H1 (cell line): ENCODE results near the gene ZBP1. TPM values are rescaled to one million over a fixed set of nuclear protein-coding genes. Genes with fewer than 3 reads are reported as not detected.

Experiments
- CTCF ChIA-PET: fragments of 300-600 bp; sonication (Branson Sonifier 250); formaldehyde crosslinking; loops from one replicate; lab custom pipeline; 2021; ENCODE audit not compliant: partially characterized antibody; lab: Charles Lee
- POLR2A ChIA-PET: fragments of 300-600 bp; sonication (Branson Sonifier 250); formaldehyde crosslinking; loops from one replicate; lab custom pipeline; 2021; ENCODE audit warnings: inconsistent platforms; ENCODE audit not compliant: partially characterized antibody; lab: Charles Lee
- DNase-seq, 2 experiments: peaks; one replicate each; pipeline versions ENCODE4 v3.0.0 to v3.0.0-alpha.2; 2010 to 2022; ENCODE audit warnings: low spot score in 2 of 2, low read depth in 1 of 2, mixed read lengths in 1 of 2
- FAIRE-seq: peaks from 2 replicates; lab custom pipeline; 2011; peaks lifted over from hg19 to GRCh38; lab: Jason Lieb, UNC
- H2AFZ ChIP-seq: 2 replicates; pipeline ENCODE4 v1.8.1; 2012; ENCODE audit warnings: low read length, inconsistent platforms
- H2AK5ac ChIP-seq: 2 replicates; pipeline ENCODE4 v1.6.1; 2013; ENCODE audit warnings: low read depth, low read length
- H2BK120ac ChIP-seq: replicated peaks from 2 replicates; pipeline ENCODE3; 2013; ENCODE audit warnings: low read depth, low read length, inconsistent platforms
- H2BK12ac ChIP-seq: 2 replicates; pipeline ENCODE4 v1.6.1; 2013; ENCODE audit warnings: low read depth, low read length
- H2BK15ac ChIP-seq: 2 replicates; pipeline ENCODE4 v1.6.1; 2013; ENCODE audit warnings: low read length
- H2BK20ac ChIP-seq: 2 replicates; pipeline ENCODE4 v1.6.1; 2013; ENCODE audit warnings: low read length
- H2BK5ac ChIP-seq: 2 replicates; pipeline ENCODE4 v1.6.1; 2013; ENCODE audit warnings: low read depth, low read length
- H3K14ac ChIP-seq: 2 replicates; pipeline ENCODE4 v1.6.1; 2013; ENCODE audit warnings: inconsistent platforms; ENCODE audit not compliant: insufficient read length
- H3K18ac ChIP-seq: 2 replicates; pipeline ENCODE4 v1.6.1; 2013; ENCODE audit warnings: low read length; ENCODE audit errors: extremely low read depth
- H3K23ac ChIP-seq: 2 replicates; pipeline ENCODE4 v1.6.1; 2013; ENCODE audit warnings: inconsistent platforms; ENCODE audit not compliant: insufficient read length
- H3K23me2 ChIP-seq: 2 replicates; pipeline ENCODE4 v1.6.1; 2013; ENCODE audit warnings: low read depth, low read length
- H3K27ac ChIP-seq: 2 replicates; pipeline ENCODE4 v1.6.1; 2011; ENCODE audit warnings: low read depth, low read length, inconsistent platforms
- H3K27me3 ChIP-seq, 4 experiments: replicated peaks in 1 of 4; 1 replicate in 1 of 4; 2 replicates in 3 of 4; pipeline versions ENCODE4 v1.6.1 to v1.8.1; 2011 to 2013; ENCODE audit warnings: low read length in 3 of 4, mild to moderate bottlenecking in 3 of 4, inconsistent platforms in 2 of 4, mixed read lengths in 2 of 4, moderate library complexity in 1 of 4; ENCODE audit not compliant: control insufficient read depth in 3 of 4, insufficient read depth in 3 of 4; ENCODE audit errors: extremely low read depth in 1 of 4
- H3K36me3 ChIP-seq, 4 experiments: 2 replicates each; pipeline versions ENCODE4 v1.6.1 to v1.8.1; 2011 to 2013; ENCODE audit warnings: mild to moderate bottlenecking in 4 of 4, low read length in 3 of 4, moderate library complexity in 2 of 4, control low read depth in 1 of 4, inconsistent platforms in 1 of 4; ENCODE audit not compliant: insufficient read depth in 4 of 4, control insufficient read depth in 2 of 4
- H3K4ac ChIP-seq: replicated peaks from 2 replicates; pipeline ENCODE3; 2013; ENCODE audit warnings: low read length, low read depth, mixed read lengths, inconsistent platforms; ENCODE audit not compliant: insufficient read length
- H3K4me1 ChIP-seq, 4 experiments: replicated peaks in 1 of 4; 1 replicate in 1 of 4; 2 replicates in 3 of 4; pipeline versions ENCODE4 v1.6.1 to v1.8.1; 2011 to 2013; ENCODE audit warnings: low read length in 3 of 4, inconsistent platforms in 2 of 4, mixed read lengths in 1 of 4; ENCODE audit not compliant: insufficient read depth in 4 of 4, control insufficient read depth in 3 of 4
- H3K4me2 ChIP-seq, 2 experiments: 2 replicates each; pipeline versions ENCODE4 v1.6.1 to v1.8.1; 2011 to 2013; ENCODE audit warnings: low read depth in 2 of 2, low read length in 2 of 2, control low read depth in 1 of 2, inconsistent platforms in 1 of 2, mild to moderate bottlenecking in 1 of 2; ENCODE audit not compliant: insufficient read depth in 1 of 2
- H3K4me3 ChIP-seq, 4 experiments: fragments of 200-600, 300-600 bp in 1 of 4; sonication (generic), shearing (Covaris generic), sonication (Bioruptor Twin) in 1 of 4; 2 replicates each; pipeline versions ENCODE4 v1.5.1 to v1.8.1; 2011 to 2016; ENCODE audit warnings: low read length in 4 of 4, low read depth in 3 of 4, control low read depth in 2 of 4, inconsistent platforms in 2 of 4, mild to moderate bottlenecking in 2 of 4, mixed read lengths in 1 of 4, moderate library complexity in 1 of 4; ENCODE audit not compliant: insufficient read depth in 2 of 4; ENCODE audit errors: extremely low read depth in 1 of 4
- H3K56ac ChIP-seq: replicated peaks from 2 replicates; pipeline ENCODE3; 2013; ENCODE audit warnings: low read depth, mild to moderate bottlenecking, mixed read lengths, low read length, inconsistent platforms; ENCODE audit not compliant: insufficient read length
- H3K79me1 ChIP-seq: 2 replicates; pipeline ENCODE4 v1.6.1; 2013; ENCODE audit warnings: low read depth, low read length, control low read depth
- H3K79me2 ChIP-seq, 2 experiments: 2 replicates each; pipeline versions ENCODE4 v1.6.1 to v1.8.1; 2012 to 2013; ENCODE audit warnings: low read length in 2 of 2, mild to moderate bottlenecking in 2 of 2, inconsistent platforms in 1 of 2; ENCODE audit not compliant: insufficient read depth in 2 of 2, control insufficient read depth in 1 of 2
- H3K9ac ChIP-seq, 4 experiments: replicated peaks in 1 of 4; 1 replicate in 1 of 4; 2 replicates in 3 of 4; pipeline versions ENCODE4 v1.6.1 to v1.8.1; 2011 to 2013; ENCODE audit warnings: low read depth in 3 of 4, low read length in 3 of 4, control low read depth in 2 of 4, mild to moderate bottlenecking in 2 of 4, moderate library complexity in 2 of 4, inconsistent platforms in 1 of 4; ENCODE audit errors: extremely low read depth in 1 of 4
- H3K9me3 ChIP-seq, 2 experiments: 2 replicates each; pipeline versions ENCODE4 v1.6.1 to v1.8.1; 2012 to 2013; ENCODE audit warnings: mild to moderate bottlenecking in 2 of 2, moderate library complexity in 2 of 2, control low read depth in 1 of 2, inconsistent platforms in 1 of 2, low read depth in 1 of 2, low read length in 1 of 2, mixed read lengths in 1 of 2; ENCODE audit not compliant: insufficient read depth in 2 of 2
- H4K20me1 ChIP-seq, 2 experiments: replicated peaks in 1 of 2; 2 replicates each; pipeline versions ENCODE3 to v1.8.1; 2011 to 2013; ENCODE audit warnings: inconsistent platforms in 2 of 2, low read length in 2 of 2, mild to moderate bottlenecking in 1 of 2; ENCODE audit not compliant: insufficient read depth in 2 of 2, control insufficient read depth in 1 of 2
- H4K5ac ChIP-seq: 2 replicates; pipeline ENCODE4 v1.6.1; 2013; ENCODE audit warnings: low read length, low read depth, mixed read lengths, inconsistent platforms; ENCODE audit not compliant: insufficient read length
- H4K8ac ChIP-seq: 2 replicates; pipeline ENCODE4 v1.8.0; 2013; ENCODE audit warnings: mild to moderate bottlenecking, moderate library complexity, low read length, inconsistent platforms; ENCODE audit not compliant: insufficient read depth; ENCODE audit errors: extremely low read depth
- H4K91ac ChIP-seq: replicated peaks from 2 replicates; pipeline ENCODE3; 2013; ENCODE audit warnings: low read length, mixed read lengths, inconsistent platforms; ENCODE audit not compliant: insufficient read length
- ATF2 ChIP-seq: IDR thresholded peaks from 2 replicates; pipeline ENCODE4 v1.6.1; 2012; ENCODE audit warnings: low read length, inconsistent platforms
- BCL11A ChIP-seq, 2 experiments: IDR thresholded peaks; one replicate each; pipeline ENCODE4 v1.6.1; 2011; ENCODE audit warnings: low read depth in 2 of 2, low read length in 2 of 2, mild to moderate bottlenecking in 2 of 2
- CEBPB ChIP-seq: IDR thresholded peaks from 2 replicates; pipeline ENCODE4 v1.6.1; 2012; ENCODE audit warnings: low read depth, low read length
- CHD1 ChIP-seq: IDR thresholded peaks from 2 replicates; pipeline ENCODE4 v1.6.1; 2012; ENCODE audit warnings: low read depth, low read length, improper control_type of control experiment
- CHD2 ChIP-seq: IDR thresholded peaks from 2 replicates; pipeline ENCODE4 v1.6.1; 2012; ENCODE audit warnings: low read length, improper control_type of control experiment
- CTCF ChIP-seq, 3 experiments: IDR thresholded peaks; 1 replicate in 2 of 3; 2 replicates in 1 of 3; pipeline versions ENCODE4 v1.5.1 to v1.6.1; 2011; ENCODE audit warnings: low read length in 3 of 3, mild to moderate bottlenecking in 3 of 3, inconsistent platforms in 2 of 3, low read depth in 1 of 3, moderate library complexity in 1 of 3; ENCODE audit not compliant: insufficient read depth in 1 of 3; ENCODE audit errors: control extremely low read depth in 1 of 3
- GABPA ChIP-seq: IDR thresholded peaks from 2 replicates; pipeline ENCODE4 v1.6.1; 2011; ENCODE audit warnings: mild to moderate bottlenecking, low read length, moderate library complexity, borderline replicate concordance; ENCODE audit not compliant: insufficient read depth
- NRF1 ChIP-seq: IDR thresholded peaks from 2 replicates; pipeline ENCODE4 v1.6.1; 2011; ENCODE audit warnings: mild to moderate bottlenecking, low read depth, low read length, improper control_type of control experiment
- RNF2 ChIP-seq: fragments of 200-900, 300-1000 bp; sonication (generic); IDR thresholded peaks from 2 replicates; pipeline ENCODE4 v1.7.1; 2016; ENCODE audit warnings: borderline replicate concordance, low read depth, mild to moderate bottlenecking, antibody characterized with exemption, low read length; ENCODE audit not compliant: poor library complexity, severe bottlenecking; ENCODE audit errors: missing control alignments
- TEAD4 ChIP-seq: IDR thresholded peaks from 2 replicates; pipeline ENCODE4 v1.6.1; 2012; ENCODE audit warnings: low read depth, low read length, inconsistent platforms, mixed read lengths
- WGBS, 2 experiments: shearing (Covaris generic) in 1 of 2; methylation state at CpG; one replicate each; pipeline versions ENCODE4 v1.1.6 to v1.1.7; 2013 to 2015; ENCODE audit warnings: low lambda C conversion rate in 2 of 2, mixed read lengths in 2 of 2, inconsistent platforms in 1 of 2, low coverage in 1 of 2, missing lambda C conversion rate in 1 of 2; ENCODE audit not compliant: insufficient replicate concordance in 2 of 2, insufficient coverage in 1 of 2, insufficient read length in 1 of 2; ENCODE audit errors: extremely low coverage in 1 of 2, missing lambda C conversion rate in 1 of 2; 5-methylcytosine and 5-hydroxymethylcytosine counted together
- polyA plus RNA-seq, 7 experiments: library from polyadenylated mRNA; depleted of rRNA in 3 of 7; stranded (reverse) in 5 of 7; unstranded in 2 of 7; fragments of >200 nt in 5 of 7; fragments of 200-250 nt in 2 of 7; gene quantifications; 1 replicate in 5 of 7; 2 replicates in 1 of 7; 4 replicates in 1 of 7; pipeline versions ENCODE4 v1.2.1 to v1.2.3, GENCODE V29; 2011 to 2013; ENCODE audit warnings: missing spikeins in 2 of 7, mixed read lengths in 2 of 7
- total RNA-seq: library from RNA; stranded (reverse); fragmentation: NEBNext Ultra II Directional; extraction: Animal tissue kit (Norgen Biotek cat#: 25700); gene quantifications from 2 replicates; pipeline ENCODE4 v1.2.1, GENCODE V29; 2021

Gene ZBP1
- total and polyA plus RNA-seq, 2 of the 8 experiments (the other 6 are each of a cell fraction or from before 2014, with no cell fraction given): not detected

DNA sequence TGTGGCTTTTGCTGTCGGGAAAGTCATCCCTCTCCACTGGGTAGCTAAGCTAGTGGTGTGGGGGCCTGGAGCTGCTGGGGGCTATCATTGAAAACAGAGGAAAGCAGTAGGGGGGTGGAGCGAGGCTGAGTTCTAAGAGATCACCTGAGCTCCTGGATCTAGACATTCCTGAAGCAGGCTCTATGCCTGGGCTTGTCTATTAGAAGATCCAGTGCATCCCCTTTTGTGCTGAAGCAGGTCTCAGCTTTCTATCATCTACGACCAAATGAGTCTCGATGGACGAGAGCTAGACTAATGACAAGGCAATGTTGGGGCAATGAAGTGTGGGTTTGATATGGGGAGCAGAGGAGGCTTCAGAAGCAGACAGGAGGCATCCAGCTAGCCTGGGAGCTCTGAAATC, 18.5 kb downstream of the ZBP1 start:
- Histone ChIP-seq H2BK5ac (no peak overlapping the region), H3K9ac (no peak overlapping the region), H3K14ac (no peak overlapping the region), H4K91ac (no peak overlapping the region), H4K5ac (no peak overlapping the region), H3K18ac (no peak overlapping the region), H3K27ac (no peak overlapping the region), H2BK120ac (no peak overlapping the region), H3K36me3 (no peaks in the 10 kb centered on the region), H4K20me1 (no peaks in the 10 kb centered on the region), H2BK12ac (no peak overlapping the region), H3K4me2 (no peak overlapping the region), H3K56ac (no peak overlapping the region), H3K4me3 (no peak overlapping the region), H3K23me2 (no peaks in the 10 kb centered on the region), H2BK15ac (no peak overlapping the region), H4K8ac (no peak overlapping the region), H3K79me2 (no peaks in the 10 kb centered on the region), H2AFZ (no peak overlapping the region), H3K27me3 (no peaks in the 10 kb centered on the region), H2AK5ac (no peak overlapping the region), H3K4ac (no peak overlapping the region), H3K4me1 (no peaks in the 10 kb centered on the region; a peak in 3 of 7 replicates), H3K9me3 (no peaks in the 10 kb centered on the region), H2BK20ac (no peak overlapping the region), H3K23ac (no peak overlapping the region), H3K79me1 (no peaks in the 10 kb centered on the region)
- no peak for FAIRE-seq
- POLR2A ChIA-PET: no interaction called here
- 85% methylated on average over 5 of the region's 5 CpGs; no CpG with 5 or more reads in 1 of the 2 experiments for WGBS, 2 experiments
- no peak for DNase-seq
- CTCF ChIA-PET: interaction anchor here (0.8 to 3.2 kb wide), 12 partner anchors 9 to 607 kb away, joined by 3 to 25 read pairs (median 4); partner anchors contain the start of gene ZBP1
- TF ChIP-seq BCL11A (IDR thresholded peaks at IDR 0.05; ENCODE audit: low read depth in 2 of 2, low read length in 2 of 2) (no peak), NRF1 (no peak), CTCF (IDR thresholded peaks at IDR 0.05; ENCODE audit: control extremely low read depth in 1 of 3, insufficient read depth in 1 of 3, low read depth in 1 of 3, low read length in 3 of 3) (no peak), CHD1 (no peak), ATF2 (no peak), CEBPB (no peak), RNF2 (no peak), GABPA (no peak), CHD2 (no peak), TEAD4 (no peak)
